Measurements from ENCODE around the gene FTO. TPM values are rescaled to one million over a fixed set of nuclear protein-coding genes. Genes with fewer than 3 reads are reported as not detected.

The FTO gene
- total RNA-seq, 4 donors from 2014 or later: 62.0 to 90.1 (median 75.1) TPM

GRCh38 chr16:54200161-54200534, 496.2 kb downstream of the FTO start:
- intact Hi-C loops (cut with DNase I; ENCODE audit: low total_unique reads): no loop called here
- Histone ChIP-seq H3K4me3 (no peak overlapping the region), H3K27ac (no peak overlapping the region), H3K9me3 (no peaks in the 10 kb centered on the region), H3K27me3 (no peaks in the 10 kb centered on the region), H3K4me1 (no peaks in the 10 kb centered on the region), H3K36me3 (no peaks in the 10 kb centered on the region)
- ATAC-seq (no peak), DNase-seq (no peak)
- TF ChIP-seq POLR2A (IDR thresholded peaks at IDR 0.05) (no peak), CTCF (IDR thresholded peaks at IDR 0.05 in 4 of 5, conservative IDR thresholded peaks at IDR 0.05 in 1 of 5) (no peak)
- in situ Hi-C loops (cut with MboI; ENCODE audit: low sequenced_read_pairs in 4 of 4): no loop called here

GRCh38 chr16:54200720-54201119, 496.8 kb downstream of the FTO start:
- intact Hi-C loops (cut with DNase I; ENCODE audit: low total_unique reads) (no loop called here), in situ Hi-C loops (cut with MboI; ENCODE audit: low sequenced_read_pairs in 4 of 4) (no loop called here)
- H3K9me3 ChIP-seq: no peaks in the 10 kb centered on the region
- no peak for TF ChIP-seq CTCF (IDR thresholded peaks at IDR 0.05 in 4 of 5, conservative IDR thresholded peaks at IDR 0.05 in 1 of 5)
- no peak for TF ChIP-seq POLR2A (IDR thresholded peaks at IDR 0.05)
- ATAC-seq (no peak), DNase-seq (no peak)
- no peak overlapping the region for H3K27ac ChIP-seq
- no peak overlapping the region for H3K4me3 ChIP-seq
- no peaks in the 10 kb centered on the region for H3K36me3 ChIP-seq
- no peaks in the 10 kb centered on the region for H3K27me3 ChIP-seq
- H3K4me1 ChIP-seq: no peaks in the 10 kb centered on the region

GRCh38 chr16:54201200-54201599, 497.2 kb downstream of the FTO start:
- DNase-seq (no peak), ATAC-seq (no peak)
- no peaks in the 10 kb centered on the region for H3K4me1 ChIP-seq
- no peaks in the 10 kb centered on the region for H3K9me3 ChIP-seq
- H3K36me3 ChIP-seq: no peaks in the 10 kb centered on the region
- in situ Hi-C loops (cut with MboI; ENCODE audit: low sequenced_read_pairs in 4 of 4): no loop called here
- intact Hi-C loops (cut with DNase I; ENCODE audit: low total_unique reads): no loop called here
- H3K27me3 ChIP-seq: no peaks in the 10 kb centered on the region
- H3K4me3 ChIP-seq: no peak overlapping the region
- H3K27ac ChIP-seq: no peak overlapping the region
- TF ChIP-seq CTCF (IDR thresholded peaks at IDR 0.05 in 4 of 5, conservative IDR thresholded peaks at IDR 0.05 in 1 of 5): no peak
- TF ChIP-seq POLR2A (IDR thresholded peaks at IDR 0.05): no peak

Other genes starting within 250 kb of the FTO start
- 100 to 1,000 TPM in 1 of 4 donors, 10 to 100 TPM in 3; 86.2 to 102 (median 94.1) TPM for gene AKTIP, start 200.9 kb upstream of the FTO start, total RNA-seq
- under 1 TPM; 0.53 to 0.75 (median 0.68) TPM for gene RPGRIP1L, start 297 bp upstream of the FTO start, total RNA-seq

All from gastrocnemius medialis (tissue), 4 donors.